GM21825 (cell line): ENCODE data around the gene TRIM64C.
"Not testable (repeated sequence)": the region's sequence is repeated elsewhere in the genome, so short reads cannot be mapped to it uniquely, and the experiment has no call there.

Experiments used
- ATAC-seq: cut with Tn5 transposase; IDR thresholded peaks from one replicate; pipeline ENCODE4 v1.9.1; 2021; ENCODE audit warnings: mild to moderate bottlenecking, moderate library complexity; ENCODE audit not compliant: unreplicated experiment

The TRIM64C gene, protein sequence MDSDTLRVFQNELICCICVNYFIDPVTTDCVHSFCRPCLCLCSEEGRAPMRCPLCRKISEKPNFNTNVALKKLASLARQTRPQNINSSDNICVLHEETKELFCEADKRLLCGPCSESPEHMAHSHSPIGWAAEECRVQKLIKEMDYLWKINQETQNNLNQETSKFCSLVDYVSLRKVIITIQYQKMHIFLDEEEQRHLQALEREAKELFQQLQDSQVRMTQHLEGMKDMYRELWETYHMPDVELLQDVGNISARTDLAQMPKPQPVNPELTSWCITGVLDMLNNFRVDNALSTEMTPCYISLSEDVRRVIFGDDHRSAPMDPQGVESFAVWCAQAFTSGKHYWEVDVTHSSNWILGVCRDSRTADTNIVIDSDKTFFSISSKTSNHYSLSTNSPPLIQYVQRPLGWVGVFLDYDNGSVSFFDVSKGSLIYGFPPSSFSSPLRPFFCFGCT

DNA sequence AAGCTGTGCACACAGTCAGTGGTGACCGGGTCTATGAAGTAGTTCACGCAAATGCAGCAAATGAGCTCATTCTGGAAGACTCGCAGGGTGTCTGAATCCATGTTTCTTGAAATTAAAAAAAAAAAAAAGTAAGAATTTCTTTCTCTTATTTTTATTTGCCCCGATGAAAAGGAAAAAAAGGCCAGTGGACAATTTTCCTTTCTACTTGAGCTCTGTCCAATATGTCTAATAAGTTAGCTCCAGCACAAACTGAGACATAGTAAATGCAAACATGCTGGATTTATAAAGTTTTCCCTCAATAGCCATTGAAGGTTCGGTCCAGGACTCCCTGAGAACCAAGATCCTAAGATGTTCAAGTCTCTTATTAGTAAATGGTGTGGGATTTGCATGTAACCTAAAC, at the start of gene TRIM64C:
TRIM64C (minus strand) TSS at position 101 of the 400 bp plus-strand sequence; CDS start at position 101, 0 bp downstream.
- ATAC-seq, result not testable (repeated sequence)

DNA sequence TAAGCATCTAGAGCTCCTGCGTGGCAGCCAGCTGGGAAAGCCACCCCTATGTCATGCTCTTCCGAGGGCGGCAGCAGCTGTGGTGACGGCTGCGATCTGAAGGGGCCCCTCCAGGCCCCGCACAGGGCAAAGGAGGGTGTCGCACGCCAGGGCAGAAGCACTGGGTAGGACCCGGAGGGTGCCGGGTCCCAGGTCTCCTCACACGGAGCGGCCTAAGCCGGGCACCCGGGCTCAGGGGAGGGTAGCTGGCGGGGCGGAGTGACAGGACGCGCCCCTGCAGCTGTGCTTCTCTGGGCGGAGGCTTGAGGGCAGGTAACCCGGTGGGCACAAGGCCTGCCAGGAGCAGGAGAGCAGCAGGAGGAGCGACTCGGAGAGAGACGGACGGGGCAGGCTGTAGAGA, 43.4 kb upstream of the TRIM64C start:
- not testable (repeated sequence) for ATAC-seq

- ATAC-seq, result not testable (repeated sequence)
Measured at GRCh38 chr11:49069897-49070296, 11.0 kb upstream of the TRIM64C start.

DNA sequence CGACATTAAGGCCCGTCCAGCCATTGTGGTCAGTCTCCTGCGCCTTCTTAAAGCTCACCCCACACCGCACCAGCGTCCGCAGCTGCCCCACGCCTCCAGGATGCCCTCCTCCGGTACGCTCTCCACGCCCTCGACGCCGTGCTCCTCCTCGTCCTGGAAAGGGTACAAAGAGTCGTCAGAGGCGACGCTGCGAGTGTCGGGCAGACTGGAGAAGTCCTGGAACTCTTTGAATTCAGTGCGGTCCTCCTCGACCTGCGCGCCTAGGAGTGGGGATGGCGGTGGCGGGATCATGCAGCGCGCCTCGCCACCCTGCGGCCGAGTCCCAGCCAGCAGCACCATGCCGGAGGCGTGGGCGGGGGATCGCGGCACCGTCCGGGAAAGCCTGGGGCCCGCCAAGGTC, 9.1 kb downstream of the TRIM64C start:
- not testable (repeated sequence) for ATAC-seq

- ATAC-seq, result not testable (repeated sequence)
Measured at GRCh38 chr11:49048229-49048628, 10.7 kb downstream of the TRIM64C start.

- ATAC-seq, result not testable (repeated sequence)
Measured at GRCh38 chr11:49028523-49028922, 30.4 kb downstream of the TRIM64C start, which contains the start of gene TRIM49B. Gene TRIM49B, plus strand, starts transcription at chr11:49028823. Its CDS starts 2,777 bp downstream, at chr11:49031600.
